GM18519 (cell line): ENCODE results near the gene IBSP.

ENCODE experiments used
- ATAC-seq: cut with Tn5 transposase; IDR thresholded peaks from one replicate; pipeline ENCODE4 v1.9.1; 2021; ENCODE audit warnings: mild to moderate bottlenecking, moderate library complexity; ENCODE audit not compliant: unreplicated experiment, low FRiP score

The IBSP gene

GRCh38 chr4:87835743-87836142 is 36.4 kb downstream of the IBSP start:
- no peak for ATAC-seq

- no peak for ATAC-seq
These were observed 38.9 kb downstream of the IBSP start for GRCh38 chr4:87838205-87838604.

GRCh38 chr4:87838890-87839591 is 39.7 kb downstream of the IBSP start:
- ATAC-seq: no peak

- no peak for ATAC-seq
These were observed 40.2 kb downstream of the IBSP start for GRCh38 chr4:87839592-87839946.

GRCh38 chr4:87840149-87840548 is 40.8 kb downstream of the IBSP start:
- no peak for ATAC-seq

- no peak for ATAC-seq
These were observed 44.6 kb downstream of the IBSP start for GRCh38 chr4:87843936-87844335.

GRCh38 chr4:87844452-87844851 is 45.1 kb downstream of the IBSP start:
- ATAC-seq: no peak

GRCh38 chr4:87846226-87846625 is 46.9 kb downstream of the IBSP start:
- no peak for ATAC-seq

- ATAC-seq: peak; percentile 73
These were observed 49.4 kb downstream of the IBSP start for GRCh38 chr4:87848622-87849351.

GRCh38 chr4:87849612-87850011 is 50.3 kb downstream of the IBSP start:
- ATAC-seq: no peak

- ATAC-seq: no peak
These were observed 52.0 kb downstream of the IBSP start for GRCh38 chr4:87851332-87851731.

- no peak for ATAC-seq
These were observed 52.6 kb downstream of the IBSP start for GRCh38 chr4:87851953-87852352.

GRCh38 chr4:87853108-87853507 is 53.8 kb downstream of the IBSP start:
- no peak for ATAC-seq

- ATAC-seq: no peak
These were observed 54.5 kb downstream of the IBSP start for GRCh38 chr4:87853891-87854290.

- no peak for ATAC-seq
These were observed 56.2 kb downstream of the IBSP start for GRCh38 chr4:87855559-87855958.

- no peak for ATAC-seq
These were observed 57.5 kb downstream of the IBSP start for GRCh38 chr4:87856816-87857215.

GRCh38 chr4:87857789-87858188 is 58.4 kb downstream of the IBSP start:
- ATAC-seq: no peak
